Measurements from ENCODE around the gene GNPDA1.

The GNPDA1 gene

GRCh38 chr5:142008813-142009212, 4.0 kb downstream of the GNPDA1 start:
- TF ChIP-seq TAF1 (IDR thresholded peaks at IDR 0.05; ENCODE audit: borderline replicate concordance, insufficient read depth, low read length) (no peak), REST (IDR thresholded peaks at IDR 0.05; ENCODE audit: insufficient read depth in 1 of 2, low read depth in 2 of 2, low read length in 2 of 2) (no peak), SIN3A (IDR thresholded peaks at IDR 0.05; ENCODE audit: borderline replicate concordance, insufficient read depth, low read length) (no peak), POLR2AphosphoS5 (IDR thresholded peaks at IDR 0.05; ENCODE audit: low read depth, low read length) (no peak)

- no peak for TF ChIP-seq POLR2AphosphoS5 (IDR thresholded peaks at IDR 0.05; ENCODE audit: low read depth, low read length)
- no peak for TF ChIP-seq FOXP2 (optimal IDR thresholded peaks at IDR 0.05; ENCODE audit: borderline replicate concordance, extremely low read depth, extremely low read length, insufficient read depth)
- TF ChIP-seq REST (IDR thresholded peaks at IDR 0.05; ENCODE audit: insufficient read depth in 1 of 2, low read depth in 2 of 2, low read length in 2 of 2) = no peak
- no peak for TF ChIP-seq TAF1 (IDR thresholded peaks at IDR 0.05; ENCODE audit: borderline replicate concordance, insufficient read depth, low read length)
- no peak for TF ChIP-seq SIN3A (IDR thresholded peaks at IDR 0.05; ENCODE audit: borderline replicate concordance, insufficient read depth, low read length)
Measured at GRCh38 chr5:142007237-142007544, 5.6 kb downstream of the GNPDA1 start.

- TF ChIP-seq POLR2AphosphoS5 (IDR thresholded peaks at IDR 0.05; ENCODE audit: low read depth, low read length) (no peak), REST (IDR thresholded peaks at IDR 0.05; ENCODE audit: insufficient read depth in 1 of 2, low read depth in 2 of 2, low read length in 2 of 2) (no peak), SIN3A (IDR thresholded peaks at IDR 0.05; ENCODE audit: borderline replicate concordance, insufficient read depth, low read length) (no peak), FOXP2 (optimal IDR thresholded peaks at IDR 0.05; ENCODE audit: borderline replicate concordance, extremely low read depth, extremely low read length, insufficient read depth) (no peak), TAF1 (IDR thresholded peaks at IDR 0.05; ENCODE audit: borderline replicate concordance, insufficient read depth, low read length) (no peak)
Measured at GRCh38 chr5:142006363-142007236, 6.2 kb downstream of the GNPDA1 start.

DNA sequence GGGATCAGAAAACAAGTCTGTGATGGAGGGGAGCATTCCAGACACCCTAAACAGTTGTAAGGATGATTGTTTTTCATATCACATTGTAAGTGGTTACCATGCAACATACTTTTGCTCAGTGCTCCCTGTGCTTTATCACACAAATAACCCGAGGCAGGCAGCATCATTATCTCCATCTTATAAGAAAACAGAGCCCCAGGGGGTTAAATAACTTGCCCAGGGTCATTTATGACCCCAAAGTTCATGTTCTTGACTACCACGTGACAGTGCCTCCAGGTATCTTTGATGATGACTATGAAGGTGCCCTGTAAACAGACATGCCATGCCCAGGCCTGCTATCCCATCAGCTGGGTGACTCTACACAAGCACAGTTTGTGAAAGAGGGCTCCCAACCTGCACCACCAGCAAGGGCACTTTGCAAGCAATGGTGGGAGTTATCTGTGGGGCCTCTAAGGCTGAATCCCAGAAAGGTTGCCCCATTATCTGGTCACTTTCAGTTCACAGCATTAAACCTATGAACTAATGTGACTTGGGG, 9.5 kb downstream of the GNPDA1 start:
- TF ChIP-seq REST (IDR thresholded peaks at IDR 0.05; ENCODE audit: insufficient read depth in 1 of 2, low read depth in 2 of 2, low read length in 2 of 2) (no peak), POLR2AphosphoS5 (IDR thresholded peaks at IDR 0.05; ENCODE audit: low read depth, low read length) (no peak), FOXP2 (optimal IDR thresholded peaks at IDR 0.05; ENCODE audit: borderline replicate concordance, extremely low read depth, extremely low read length, insufficient read depth) (no peak), TAF1 (IDR thresholded peaks at IDR 0.05; ENCODE audit: borderline replicate concordance, insufficient read depth, low read length) (no peak), SIN3A (IDR thresholded peaks at IDR 0.05; ENCODE audit: borderline replicate concordance, insufficient read depth, low read length) (no peak)

Data from PFSK-1 (cell line).